IPS DF 19.7 (cell line): ENCODE data around the gene PHTF2.
"Not testable (repeated sequence)": the region's sequence is repeated elsewhere in the genome, so short reads cannot be mapped to it uniquely, and the experiment has no call there.

Experiments used
- DNase-seq: peaks from one replicate; pipeline ENCODE4 v3.0.0-alpha.2; 2013; ENCODE audit warnings: low read depth, low spot score

The PHTF2 gene

DNA sequence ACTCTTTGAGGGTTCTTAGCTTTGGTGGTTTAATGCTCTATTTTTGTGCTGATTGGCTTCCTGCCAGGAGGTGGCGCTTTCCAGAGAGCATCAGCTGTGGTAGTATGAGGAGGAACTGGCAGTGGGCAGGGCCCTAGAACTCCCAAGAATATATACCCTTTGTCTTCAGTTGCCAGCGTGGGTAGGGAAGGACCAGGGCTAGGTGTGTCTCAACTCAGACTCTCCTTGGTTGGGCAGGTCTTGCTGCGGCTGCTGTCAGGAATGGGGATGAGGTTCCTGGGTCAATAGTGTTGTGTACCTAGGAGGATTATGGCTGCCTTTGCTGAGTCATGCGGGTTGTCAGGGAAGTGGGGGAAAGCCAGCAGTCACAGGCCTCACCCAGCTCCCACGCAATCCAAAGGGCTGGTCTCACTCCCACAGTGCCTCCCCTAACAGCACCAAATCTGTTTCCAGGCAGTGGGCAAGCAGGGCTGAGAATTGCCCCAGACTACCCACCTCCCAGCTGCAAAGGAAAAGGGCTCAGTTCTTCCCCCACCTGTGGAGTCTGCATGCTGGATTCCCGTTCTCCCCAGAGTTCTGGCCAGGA, 191.5 kb downstream of the PHTF2 start:
- peak; percentile 45 for DNase-seq

DNA sequence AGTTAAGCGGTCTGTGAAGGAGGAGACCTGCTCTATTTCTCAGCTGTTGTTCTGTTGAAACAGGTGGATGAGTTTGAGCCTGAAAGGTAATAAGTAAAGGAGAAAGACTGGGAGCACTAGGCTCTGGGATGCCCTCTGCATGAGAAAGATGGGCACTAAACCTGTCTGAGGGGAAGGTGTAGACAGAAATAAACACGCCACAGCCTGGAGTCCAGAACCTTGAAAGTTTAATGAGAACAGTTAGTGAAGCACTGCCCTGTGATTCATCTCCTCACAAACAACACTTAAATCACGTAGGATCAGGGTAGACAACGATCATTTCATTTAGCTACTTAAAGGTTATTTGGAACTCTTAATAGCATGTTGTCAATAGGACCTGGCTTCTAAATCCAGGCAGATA, 193.1 kb downstream of the PHTF2 start:
- no peak for DNase-seq

DNA sequence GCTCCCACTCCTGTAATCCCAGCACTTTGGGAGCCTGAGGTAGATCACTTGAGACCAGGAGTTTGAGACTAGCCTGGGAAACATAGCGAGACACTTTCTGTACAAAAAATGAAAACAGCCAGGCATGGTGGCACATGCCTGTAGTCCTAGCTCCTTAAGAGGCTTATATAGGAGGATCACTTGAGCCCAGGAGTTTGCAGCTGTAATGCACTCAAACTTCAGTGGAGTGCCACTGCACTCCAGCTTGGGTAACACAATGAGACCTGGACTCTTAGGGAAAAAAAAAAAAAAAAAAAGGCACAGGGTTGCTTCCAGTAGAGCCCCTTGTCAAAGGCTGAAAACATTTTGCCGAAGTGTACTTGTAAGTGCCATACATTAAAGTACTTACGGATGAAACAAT, 195.3 kb downstream of the PHTF2 start:
- DNase-seq: no peak

DNA sequence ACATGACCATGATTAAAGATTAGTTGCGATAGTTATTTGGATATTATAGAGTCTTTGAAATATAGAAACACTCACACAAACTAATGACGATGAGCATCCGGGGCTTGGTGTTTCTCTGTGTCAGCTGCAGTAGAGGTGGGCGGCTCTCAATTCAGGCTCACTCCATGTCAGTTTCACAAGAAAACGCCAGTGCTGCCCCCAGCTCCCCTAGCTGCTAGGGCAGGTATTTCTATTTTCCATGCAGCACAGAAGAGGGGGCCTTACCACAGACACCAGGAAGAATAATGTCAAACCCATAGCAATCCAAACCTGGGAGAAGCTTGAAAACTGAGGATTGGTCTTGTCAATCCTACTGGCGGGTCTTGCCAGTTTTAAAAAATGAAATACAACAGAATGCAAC, 197.1 kb downstream of the PHTF2 start:
- DNase-seq: no peak

DNA sequence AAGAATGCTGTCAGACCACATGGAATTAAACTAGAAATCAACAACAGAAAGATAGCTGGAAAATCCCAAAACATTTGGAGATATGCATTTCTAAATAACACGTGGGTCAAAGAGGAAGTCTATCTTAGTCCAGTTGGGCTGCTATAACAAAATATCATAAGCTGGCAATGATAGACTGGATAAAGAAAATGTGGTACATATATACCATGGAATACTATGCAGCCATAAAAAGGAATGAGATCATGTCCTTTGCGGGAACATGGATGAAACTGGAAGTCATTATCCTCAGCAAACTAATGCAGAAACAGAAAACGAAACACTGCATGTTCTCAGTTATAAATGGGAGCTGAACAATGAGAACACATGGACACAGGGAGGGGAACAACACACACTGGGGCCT, 200.6 kb downstream of the PHTF2 start:
- DNase-seq: not testable (repeated sequence)

DNA sequence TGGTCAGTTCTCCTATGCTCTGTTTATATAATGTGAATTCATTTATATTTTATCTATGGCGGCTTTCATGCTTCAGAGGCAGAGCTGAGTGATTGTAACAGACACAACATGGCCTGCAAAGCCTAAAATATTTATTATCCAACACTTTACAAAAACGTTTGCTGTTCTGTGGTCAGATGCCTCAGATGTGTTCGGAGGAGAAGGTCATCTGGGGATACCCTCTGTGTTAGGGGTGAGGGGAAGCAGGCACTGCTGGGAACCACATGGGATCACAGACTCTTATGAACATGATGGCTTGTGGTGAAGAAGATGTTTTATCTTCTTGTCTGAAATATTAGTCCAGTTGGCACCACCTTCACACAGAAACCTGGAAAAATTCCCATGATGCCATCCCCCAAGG, 203.4 kb downstream of the PHTF2 start:
- no peak for DNase-seq

DNA sequence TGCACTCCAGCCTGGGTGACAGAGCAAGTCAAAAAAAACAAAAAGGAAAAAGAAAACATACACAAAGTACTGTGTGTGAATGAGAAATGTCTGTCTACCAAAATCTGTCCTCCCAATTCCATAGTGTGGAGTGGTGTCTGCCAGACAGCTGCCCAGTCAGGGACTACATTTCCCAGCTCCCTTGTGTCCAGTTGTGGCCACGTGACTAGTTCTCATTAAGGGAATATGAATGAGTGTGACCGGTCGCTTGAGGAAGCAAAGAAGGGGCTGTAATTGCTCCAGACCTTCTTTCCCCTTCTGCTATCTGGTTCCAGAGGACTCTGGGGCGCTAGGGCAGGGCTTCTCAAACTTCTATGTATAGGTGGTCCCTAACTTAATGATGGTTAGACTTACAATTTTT, 204.1 kb downstream of the PHTF2 start:
- no peak for DNase-seq

DNA sequence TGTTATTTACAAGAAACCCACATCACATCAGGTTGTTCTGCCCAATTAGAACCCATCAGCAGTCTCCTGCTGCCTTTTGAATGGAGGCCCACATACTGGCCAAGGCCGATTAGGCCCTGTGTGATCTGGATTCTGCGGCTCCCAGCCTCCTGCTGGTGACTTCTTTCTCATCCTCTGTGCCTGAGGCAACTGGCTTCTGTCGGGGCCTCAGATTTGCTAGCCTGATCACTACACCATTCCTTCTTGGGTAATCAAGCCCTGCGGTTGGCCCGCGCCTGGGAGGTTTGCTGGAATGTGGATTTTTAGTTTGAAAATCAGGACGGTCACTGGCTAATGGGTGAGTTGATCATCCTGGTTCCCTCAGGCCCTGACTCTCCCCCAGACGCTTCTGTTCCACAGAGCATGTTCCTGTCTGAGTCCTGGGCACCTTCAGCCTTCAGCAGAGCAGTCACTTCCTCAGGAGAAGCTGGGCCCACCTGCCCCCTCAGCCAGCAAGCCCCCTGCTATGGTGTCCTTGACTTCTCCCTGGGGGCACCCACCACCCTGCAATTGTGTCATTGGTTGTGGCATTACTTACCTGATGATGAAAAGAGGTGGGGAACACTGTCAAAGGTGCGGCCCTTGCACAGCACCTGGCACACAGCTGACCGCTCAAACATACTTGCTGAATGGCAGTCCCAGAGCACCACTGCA, 207.6 kb downstream of the PHTF2 start:
- DNase-seq: no peak
